ENCODE measurements around the gene PCSK1N. TPM values are rescaled to one million over a fixed set of nuclear protein-coding genes. Genes with fewer than 3 reads are reported as not detected.

PCSK1N gene
- polyA plus RNA-seq, 2 of the 4 experiments (the other 2 are of a cell fraction): 3.0 to 21.2 TPM

DNA sequence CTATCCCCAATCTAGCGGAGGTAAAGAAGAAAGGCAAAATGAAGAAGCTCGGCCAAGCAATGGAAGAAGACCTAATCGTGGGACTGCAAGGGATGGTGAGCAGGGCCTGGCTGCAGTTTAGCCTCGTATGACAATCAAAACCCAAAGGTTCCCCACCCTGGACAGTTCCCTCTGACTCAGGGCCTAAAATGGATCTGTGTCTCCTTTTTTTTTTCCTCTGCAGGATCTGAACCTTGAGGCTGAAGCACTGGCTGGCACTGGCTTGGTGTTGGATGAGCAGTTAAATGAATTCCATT, 32.6 kb downstream of the PCSK1N start:
- ChIA-PET POLR2A (no interaction called here), CTCF (no interaction called here)
- H3K4me3 ChIP-seq: peak overlapping the region; percentile 54
- H3K4me2 ChIP-seq: peak overlapping the region; percentile 90
- WGBS (ENCODE audit: missing lambda C conversion rate): 28% methylated on average over 4 of the region's 4 CpGs
- no peak for FAIRE-seq
- peak overlapping the region; percentile 84 to 94 for H3K27ac ChIP-seq
- H3K9me3 ChIP-seq: no peaks in the 10 kb centered on the region
- TF ChIP-seq, protein P1, sequence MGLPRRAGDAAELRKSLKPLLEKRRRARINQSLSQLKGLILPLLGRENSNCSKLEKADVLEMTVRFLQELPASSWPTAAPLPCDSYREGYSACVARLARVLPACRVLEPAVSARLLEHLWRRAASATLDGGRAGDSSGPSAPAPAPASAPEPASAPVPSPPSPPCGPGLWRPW (IDR thresholded peaks at IDR 0.05): no peak
- TF ChIP-seq TFCP2L1 (CRISPR knock-in tag; IDR thresholded peaks at IDR 0.05): no peak
- no peak for TF ChIP-seq JUNB (IDR thresholded peaks at IDR 0.05)
- no peak for TF ChIP-seq RNF2 (IDR thresholded peaks at IDR 0.05; ENCODE audit: borderline replicate concordance, low read depth)
- peaks cover 11% of the 10 kb centered on the region for H3K4me1 ChIP-seq
- ATAC-seq: no peak
- no peak for DNase-seq (ENCODE audit: low read depth in 1 of 2, low spot score in 1 of 2)

DNA sequence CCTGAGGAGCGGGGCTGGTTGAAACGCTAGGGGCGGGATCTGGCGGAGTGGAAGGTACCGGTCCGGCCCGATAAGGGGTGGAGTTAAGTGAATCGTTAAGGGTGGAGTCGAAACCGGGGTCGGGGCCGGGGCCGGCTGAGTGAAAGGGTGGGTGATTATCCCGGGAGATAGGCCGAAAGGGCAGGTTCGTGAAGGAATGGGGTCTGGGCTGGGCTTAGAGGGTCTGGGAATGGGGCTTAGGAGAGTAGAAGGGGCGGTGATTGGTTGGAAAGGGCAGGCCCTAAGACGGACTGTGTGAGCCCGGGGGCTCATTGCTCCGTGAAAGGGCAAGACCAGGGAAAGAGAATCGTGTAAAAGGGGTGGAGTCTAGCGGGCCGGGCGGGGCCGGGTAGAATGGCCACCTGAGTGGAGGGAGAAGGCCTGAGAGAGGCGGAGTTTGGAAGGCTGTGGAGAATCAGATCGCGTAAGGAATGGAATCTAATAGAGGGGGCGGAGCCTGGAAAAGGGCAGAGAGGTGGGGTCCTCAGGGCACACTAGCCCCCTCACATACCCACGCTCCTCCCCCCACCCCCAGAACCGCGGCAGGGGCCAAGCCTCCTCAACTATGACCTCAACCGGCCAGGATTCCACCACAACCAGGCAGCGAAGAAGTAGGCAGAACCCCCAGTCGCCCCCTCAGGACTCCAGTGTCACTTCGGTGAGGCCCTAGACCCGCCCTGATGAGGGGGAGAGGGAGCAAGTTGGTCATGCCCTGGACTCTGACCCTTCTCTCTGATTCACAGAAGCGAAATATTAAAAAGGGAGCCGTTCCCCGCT, 33.1 kb downstream of the PCSK1N start:
- Histone ChIP-seq H3K4me3 (peak overlapping the region; percentile 54), H3K9me3 (no peaks in the 10 kb centered on the region), H3K27ac (peak overlapping the region; percentile 84 to 94), H3K4me2 (peak overlapping the region; percentile 90), H3K4me1 (peaks cover 11% of the 10 kb centered on the region)
- TF ChIP-seq PHF8 (IDR thresholded peaks at IDR 0.05; ENCODE audit: borderline replicate concordance, low read depth) (peak; percentile 72; the same call in 1 of the 2 replicates), CHD4 (IDR thresholded peaks at IDR 0.05; ENCODE audit: borderline replicate concordance) (no peak), CBX2 (IDR thresholded peaks at IDR 0.05; ENCODE audit: borderline replicate concordance, low read depth) (no peak), JUN (IDR thresholded peaks at IDR 0.05) (peak in 1 of 2 experiments; percentile 54; a peak in 2 of 5 replicates), POLR2A (IDR thresholded peaks at IDR 0.05; ENCODE audit: low read length) (peak; percentile 50), TP53 (CRISPR knock-in tag; IDR thresholded peaks at IDR 0.05) (no peak)
- TF ChIP-seq, protein P2, sequence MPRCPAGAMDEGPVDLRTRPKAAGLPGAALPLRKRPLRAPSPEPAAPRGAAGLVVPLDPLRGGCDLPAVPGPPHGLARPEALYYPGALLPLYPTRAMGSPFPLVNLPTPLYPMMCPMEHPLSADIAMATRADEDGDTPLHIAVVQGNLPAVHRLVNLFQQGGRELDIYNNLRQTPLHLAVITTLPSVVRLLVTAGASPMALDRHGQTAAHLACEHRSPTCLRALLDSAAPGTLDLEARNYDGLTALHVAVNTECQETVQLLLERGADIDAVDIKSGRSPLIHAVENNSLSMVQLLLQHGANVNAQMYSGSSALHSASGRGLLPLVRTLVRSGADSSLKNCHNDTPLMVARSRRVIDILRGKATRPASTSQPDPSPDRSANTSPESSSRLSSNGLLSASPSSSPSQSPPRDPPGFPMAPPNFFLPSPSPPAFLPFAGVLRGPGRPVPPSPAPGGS (IDR thresholded peaks at IDR 0.05): 0 out of 3 replicates have a peak, but pooled peaks have one; percentile 39
- ChIA-PET POLR2A (interaction anchor here (0.7 to 1.6 kb wide), 9 partner anchors 33 to 467 kb away, joined by 3 to 23 read pairs (median 4); partner anchors contain the start of genes OTUD5, PCSK1N, PQBP1 and RBM3), CTCF (interaction anchor here (0.5 to 1.6 kb wide), 4 partner anchors 36 to 90 kb away, joined by 3 to 4 read pairs (median 4); partner anchors contain the start of gene GLOD5)
- FAIRE-seq (no peak), DNase-seq (ENCODE audit: low read depth in 1 of 2, low spot score in 1 of 2) (peak; percentile 86 to 91), ATAC-seq (peak; percentile 83 to 85)
- WGBS (ENCODE audit: missing lambda C conversion rate): 5% methylated on average over 34 of the region's 40 CpGs

DNA sequence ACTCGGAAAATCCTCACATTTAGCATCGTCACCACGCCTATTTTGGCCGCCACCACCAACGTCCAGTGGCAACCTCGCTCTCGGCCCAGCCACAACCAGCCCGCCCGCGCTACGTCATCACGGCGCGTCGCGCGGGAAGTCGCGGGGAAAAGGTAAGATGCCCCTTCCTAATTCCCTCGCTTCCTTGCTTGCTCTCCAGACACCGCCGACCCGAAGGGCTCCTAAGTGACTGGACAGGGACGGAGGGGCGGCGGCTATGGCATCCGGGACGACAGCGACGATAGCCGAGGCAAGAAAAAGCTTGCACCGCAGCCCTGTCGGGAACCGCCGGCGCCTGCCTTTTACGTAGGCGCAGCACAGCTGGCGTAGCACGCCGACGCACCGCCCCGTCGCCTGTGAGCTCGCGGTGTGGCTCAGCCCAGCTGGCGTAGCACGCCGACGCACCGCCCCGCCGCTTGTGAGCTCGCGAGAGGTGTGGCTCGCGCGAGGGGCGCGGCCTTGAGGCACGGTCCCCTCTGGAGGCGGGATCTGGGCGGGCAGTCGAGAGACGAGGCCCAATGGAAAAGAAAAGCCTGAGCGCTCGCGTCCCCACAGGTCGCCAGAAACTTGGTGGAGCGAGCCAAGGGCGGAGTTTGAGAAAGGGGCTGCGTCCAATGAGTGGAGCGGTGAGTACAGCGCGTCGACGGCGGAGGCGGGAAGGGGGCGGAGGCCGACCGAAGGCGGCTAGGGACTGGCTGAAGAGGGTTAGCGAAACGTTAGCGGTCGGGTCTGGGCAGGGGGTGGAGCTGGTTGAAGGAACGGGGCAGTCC, 33.9 kb downstream of the PCSK1N start, which contains the start of gene HDAC6:
Gene HDAC6 (plus strand): TSS at position 788 of the 809 bp plus-strand sequence. CDS start 626 bp downstream, outside the sequence.
- DNase-seq (ENCODE audit: low read depth in 1 of 2, low spot score in 1 of 2): peak; percentile 92 to 99
- Histone ChIP-seq H3K4me1 (peaks cover 11% of the 10 kb centered on the region), H3K4me3 (peak within 1 kb of the TSS; percentile 64), H3K27ac (peak within 1 kb of the TSS; percentile 96 to 97), H3K9me3 (no peaks in the 10 kb centered on the region), H3K4me2 (peak within 1 kb of the TSS; percentile 97)
- peak; percentile 61 for FAIRE-seq
- POLR2A ChIA-PET: interaction anchor here (0.7 to 1.6 kb wide), 9 partner anchors 34 to 468 kb away, joined by 3 to 23 read pairs (median 4); partner anchors contain the start of genes OTUD5, PCSK1N, PQBP1 and RBM3
- CTCF ChIA-PET: interaction anchor here (0.5 to 1.6 kb wide), 5 partner anchors 36 to 170 kb away, joined by 3 to 4 read pairs (median 4); partner anchors contain the start of gene GLOD5
- ATAC-seq: peak; percentile 88 to 93
- WGBS (ENCODE audit: missing lambda C conversion rate): 2% methylated on average over 30 of the region's 89 CpGs
- TF ChIP-seq, protein P3, sequence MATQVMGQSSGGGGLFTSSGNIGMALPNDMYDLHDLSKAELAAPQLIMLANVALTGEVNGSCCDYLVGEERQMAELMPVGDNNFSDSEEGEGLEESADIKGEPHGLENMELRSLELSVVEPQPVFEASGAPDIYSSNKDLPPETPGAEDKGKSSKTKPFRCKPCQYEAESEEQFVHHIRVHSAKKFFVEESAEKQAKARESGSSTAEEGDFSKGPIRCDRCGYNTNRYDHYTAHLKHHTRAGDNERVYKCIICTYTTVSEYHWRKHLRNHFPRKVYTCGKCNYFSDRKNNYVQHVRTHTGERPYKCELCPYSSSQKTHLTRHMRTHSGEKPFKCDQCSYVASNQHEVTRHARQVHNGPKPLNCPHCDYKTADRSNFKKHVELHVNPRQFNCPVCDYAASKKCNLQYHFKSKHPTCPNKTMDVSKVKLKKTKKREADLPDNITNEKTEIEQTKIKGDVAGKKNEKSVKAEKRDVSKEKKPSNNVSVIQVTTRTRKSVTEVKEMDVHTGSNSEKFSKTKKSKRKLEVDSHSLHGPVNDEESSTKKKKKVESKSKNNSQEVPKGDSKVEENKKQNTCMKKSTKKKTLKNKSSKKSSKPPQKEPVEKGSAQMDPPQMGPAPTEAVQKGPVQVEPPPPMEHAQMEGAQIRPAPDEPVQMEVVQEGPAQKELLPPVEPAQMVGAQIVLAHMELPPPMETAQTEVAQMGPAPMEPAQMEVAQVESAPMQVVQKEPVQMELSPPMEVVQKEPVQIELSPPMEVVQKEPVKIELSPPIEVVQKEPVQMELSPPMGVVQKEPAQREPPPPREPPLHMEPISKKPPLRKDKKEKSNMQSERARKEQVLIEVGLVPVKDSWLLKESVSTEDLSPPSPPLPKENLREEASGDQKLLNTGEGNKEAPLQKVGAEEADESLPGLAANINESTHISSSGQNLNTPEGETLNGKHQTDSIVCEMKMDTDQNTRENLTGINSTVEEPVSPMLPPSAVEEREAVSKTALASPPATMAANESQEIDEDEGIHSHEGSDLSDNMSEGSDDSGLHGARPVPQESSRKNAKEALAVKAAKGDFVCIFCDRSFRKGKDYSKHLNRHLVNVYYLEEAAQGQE (IDR thresholded peaks at IDR 0.05): peak; percentile 84
- TF ChIP-seq, protein P4, sequence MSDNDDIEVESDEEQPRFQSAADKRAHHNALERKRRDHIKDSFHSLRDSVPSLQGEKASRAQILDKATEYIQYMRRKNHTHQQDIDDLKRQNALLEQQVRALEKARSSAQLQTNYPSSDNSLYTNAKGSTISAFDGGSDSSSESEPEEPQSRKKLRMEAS (IDR thresholded peaks at IDR 0.05): peak; percentile 56
- TF ChIP-seq EP300 (IDR thresholded peaks at IDR 0.05) (no peak), ZSCAN20 (CRISPR knock-in tag; IDR thresholded peaks at IDR 0.05) (no peak), CHD2 (IDR thresholded peaks at IDR 0.05; ENCODE audit: low read length, partially characterized antibody) (peak; percentile 90), POLR2A (IDR thresholded peaks at IDR 0.05; ENCODE audit: low read length) (peak; percentile 39), JUN (IDR thresholded peaks at IDR 0.05) (0 out of 5 replicates have a peak, but pooled peaks of 1 of the 2 experiments have one; percentile 52), PHF8 (IDR thresholded peaks at IDR 0.05; ENCODE audit: borderline replicate concordance, low read depth) (no peak), KDM5A (IDR thresholded peaks at IDR 0.05) (peak; percentile 84; the same call in 1 of the 2 replicates), ZNF302 (CRISPR knock-in tag; IDR thresholded peaks at IDR 0.05) (no peak), MYC (IDR thresholded peaks at IDR 0.05; ENCODE audit: borderline replicate concordance, low read length) (no peak), CBX2 (IDR thresholded peaks at IDR 0.05; ENCODE audit: borderline replicate concordance, low read depth) (no peak)
- TF ChIP-seq, protein P5, sequence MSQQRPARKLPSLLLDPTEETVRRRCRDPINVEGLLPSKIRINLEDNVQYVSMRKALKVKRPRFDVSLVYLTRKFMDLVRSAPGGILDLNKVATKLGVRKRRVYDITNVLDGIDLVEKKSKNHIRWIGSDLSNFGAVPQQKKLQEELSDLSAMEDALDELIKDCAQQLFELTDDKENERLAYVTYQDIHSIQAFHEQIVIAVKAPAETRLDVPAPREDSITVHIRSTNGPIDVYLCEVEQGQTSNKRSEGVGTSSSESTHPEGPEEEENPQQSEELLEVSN (IDR thresholded peaks at IDR 0.05; ENCODE audit: borderline replicate concordance, low read depth): peak; percentile 65

Data from A549 (cell line).